Myocyte (in vitro differentiated cells): ENCODE data around the gene IGSF21. TPM values are rescaled to one million over a fixed set of nuclear protein-coding genes. Genes with fewer than 3 reads are reported as not detected.

Source experiments
- DNase-seq: peaks from one replicate; pipeline ENCODE4 v3.0.0-alpha.2; 2012; ENCODE audit warnings: low read depth
- total RNA-seq: library from RNA; depleted of rRNA; stranded (reverse); fragments of >200 nt; gene quantifications from 2 replicates; pipeline ENCODE4 v1.2.3, GENCODE V29; 2014

The IGSF21 gene
- total RNA-seq, 1 donor from 2014 or later = not detected

DNA sequence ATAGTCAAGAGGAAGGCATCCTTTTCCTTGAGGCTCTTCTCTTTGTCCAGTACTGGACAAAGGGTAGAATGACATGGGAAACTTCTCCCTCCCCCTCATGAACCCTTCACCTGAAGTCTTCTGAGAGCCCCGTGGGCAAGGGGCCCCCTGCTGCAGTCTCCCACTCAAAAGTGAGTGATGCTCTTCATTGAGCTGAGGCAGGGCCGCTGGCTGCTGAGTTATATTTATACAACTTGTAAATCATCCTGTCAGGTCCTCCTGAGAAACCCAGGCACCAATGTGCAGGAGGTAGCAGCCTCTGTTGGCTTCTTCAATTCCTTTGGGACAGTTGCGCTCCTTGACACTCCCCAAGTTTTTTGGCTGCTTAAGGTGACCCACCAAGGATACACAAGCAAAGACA, 150.2 kb downstream of the IGSF21 start:
- no peak for DNase-seq

DNA sequence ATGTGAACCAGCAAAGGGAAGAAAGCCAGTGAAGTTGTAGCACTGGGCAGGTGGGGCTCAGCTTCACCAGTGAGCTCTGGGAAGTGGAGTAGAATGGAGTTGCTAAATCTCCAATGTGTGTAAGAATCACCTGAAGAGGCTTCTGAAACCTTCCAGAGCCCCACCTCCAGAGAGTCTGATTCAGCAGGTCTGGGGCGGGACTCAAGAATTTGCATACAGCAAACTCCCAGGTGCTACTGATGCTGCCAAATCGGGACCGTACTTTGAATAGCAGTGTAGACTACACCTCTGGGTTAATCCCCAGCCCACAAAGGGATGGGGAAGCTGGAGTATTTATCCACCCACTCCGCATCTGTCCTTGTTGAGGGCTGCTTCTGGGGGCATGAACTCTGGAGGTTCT, 154.3 kb downstream of the IGSF21 start:
- DNase-seq = no peak

- no peak for DNase-seq
Observed at GRCh38 chr1:18262726-18263125, 155.1 kb downstream of the IGSF21 start.

DNA sequence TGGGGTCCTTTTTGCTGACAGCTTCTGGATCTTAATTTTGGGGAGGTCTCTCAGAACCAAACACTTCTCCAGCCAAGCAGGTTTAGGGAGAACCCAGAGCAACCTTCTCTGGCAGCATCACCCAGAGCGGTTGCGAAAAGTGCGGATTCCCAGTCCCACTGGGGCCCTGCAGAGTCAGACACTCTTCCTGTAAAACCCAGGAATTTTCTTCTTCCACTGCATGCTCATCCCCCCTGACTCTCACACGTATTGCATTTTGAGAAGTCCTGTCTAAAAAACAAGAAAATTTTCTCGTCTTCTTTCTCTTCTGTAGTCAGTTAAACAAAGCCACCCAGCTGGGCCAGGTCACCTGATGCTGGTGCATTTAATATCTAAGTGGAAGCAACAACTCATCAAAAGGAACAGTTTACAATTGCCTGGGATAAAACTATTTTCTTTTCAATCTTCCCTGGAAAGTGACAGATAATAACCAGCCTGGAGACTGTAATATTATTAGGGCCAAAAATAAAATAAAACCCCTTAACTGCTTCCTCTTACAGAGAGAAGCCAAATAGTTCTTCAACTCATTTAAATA, 156.0 kb downstream of the IGSF21 start:
- no peak for DNase-seq

- no peak for DNase-seq
Observed at GRCh38 chr1:18264450-18265039, 156.9 kb downstream of the IGSF21 start.

DNA sequence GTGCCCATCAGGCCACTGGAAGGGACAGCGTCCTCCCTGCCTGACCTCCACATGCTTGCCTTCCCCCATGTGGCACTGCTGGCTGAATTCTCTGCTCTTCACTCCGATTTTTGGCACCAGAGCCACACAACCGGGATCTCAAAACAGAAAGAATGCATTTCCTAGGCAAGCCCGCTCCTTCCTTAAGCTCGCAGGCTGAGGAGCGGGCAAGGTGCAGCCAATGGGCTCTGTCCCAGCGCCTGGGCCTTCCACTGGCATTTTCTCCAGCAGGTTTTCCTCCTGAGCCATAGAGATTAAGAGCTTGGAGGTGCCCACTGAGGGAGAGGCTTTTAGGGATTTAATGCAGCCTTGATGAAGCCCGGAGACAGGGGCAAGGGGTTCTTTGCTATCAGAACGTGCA, 158.0 kb downstream of the IGSF21 start:
- DNase-seq = no peak

GRCh38 chr1:18266391-18266790, 158.8 kb downstream of the IGSF21 start:
- DNase-seq = no peak

- DNase-seq = no peak
Observed at GRCh38 chr1:18271336-18271735, 163.7 kb downstream of the IGSF21 start.

- DNase-seq = no peak
Observed at GRCh38 chr1:18278946-18279345, 171.3 kb downstream of the IGSF21 start.

- no peak for DNase-seq
Observed at GRCh38 chr1:18279351-18280074, 171.9 kb downstream of the IGSF21 start.

DNA sequence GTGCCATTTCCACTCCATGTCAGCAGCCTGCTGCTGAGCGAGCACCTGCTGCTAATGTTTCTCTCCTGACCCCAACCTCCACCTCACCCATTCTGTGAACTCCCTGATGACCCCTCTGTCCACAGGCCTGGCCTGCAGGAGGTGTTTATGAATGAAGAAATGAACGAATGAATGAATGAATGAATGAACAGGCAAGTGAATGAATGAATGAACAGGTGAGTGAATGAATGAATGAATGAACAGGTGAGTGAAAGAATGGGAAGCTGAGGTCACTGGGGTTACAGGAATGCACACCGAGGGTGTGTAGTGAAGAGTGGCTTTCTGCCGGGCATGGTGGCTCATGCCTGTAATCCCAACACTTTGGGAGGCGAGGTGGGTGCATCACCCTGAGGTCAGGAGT, 173.4 kb downstream of the IGSF21 start:
- DNase-seq = no peak

- no peak for DNase-seq
Observed at GRCh38 chr1:18282851-18283600, 175.4 kb downstream of the IGSF21 start.

GRCh38 chr1:18283601-18284385, 176.2 kb downstream of the IGSF21 start:
- no peak for DNase-seq

DNA sequence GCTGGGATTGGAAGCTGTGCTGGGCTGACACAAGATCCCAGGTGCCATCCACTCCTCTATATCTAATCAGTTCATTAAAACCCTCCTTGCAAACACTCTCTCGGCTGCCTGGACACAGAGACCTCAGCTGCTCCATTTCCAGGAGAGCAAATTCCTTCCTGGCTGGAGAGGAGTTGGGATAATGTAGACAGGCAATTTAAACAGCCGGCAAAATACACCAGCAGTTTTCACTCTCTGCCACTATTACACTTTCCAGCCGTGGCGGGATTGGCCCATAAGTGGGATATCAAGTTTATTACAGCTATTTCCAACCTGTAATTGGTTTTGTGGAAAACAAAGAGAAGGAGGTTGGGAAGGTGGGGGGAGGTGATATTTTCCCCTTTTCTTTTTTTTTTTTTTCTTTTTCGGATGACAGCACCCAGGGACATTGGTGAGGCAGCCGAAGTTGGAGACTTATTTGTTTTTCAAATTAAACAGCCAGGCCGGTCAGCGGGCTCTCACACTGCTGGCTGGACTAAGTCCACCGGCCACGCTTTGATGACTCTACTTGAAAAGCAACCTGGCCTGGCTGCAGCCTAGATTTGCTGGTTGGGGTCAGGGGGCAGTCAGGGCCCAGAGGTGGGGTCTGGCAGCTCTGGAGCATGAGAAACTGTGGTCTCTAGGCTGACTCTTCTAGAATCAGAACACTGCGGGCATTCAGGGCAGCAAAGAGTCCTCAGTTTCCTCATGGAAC, 177.4 kb downstream of the IGSF21 start:
- DNase-seq = no peak

DNA sequence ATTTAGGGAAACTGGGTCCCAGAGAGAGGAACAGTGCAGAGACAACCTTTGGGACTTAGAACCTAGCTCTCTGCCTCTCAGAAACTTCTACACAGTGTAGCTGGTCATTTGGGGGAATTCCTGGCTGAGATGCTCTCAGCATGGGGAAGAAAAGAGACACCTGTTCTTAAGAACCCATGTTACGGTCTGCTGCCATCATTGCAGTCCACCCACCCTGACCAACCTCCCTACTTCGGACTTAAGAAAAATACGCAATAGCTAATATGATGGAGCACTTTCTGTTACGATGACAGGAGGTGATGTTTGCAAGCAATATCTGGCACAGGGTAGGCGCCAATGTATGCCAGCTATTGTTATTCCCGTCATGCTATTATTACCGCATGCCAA, 177.9 kb downstream of the IGSF21 start:
- no peak for DNase-seq

- no peak for DNase-seq
Observed at GRCh38 chr1:18288722-18289121, 181.1 kb downstream of the IGSF21 start.

DNA sequence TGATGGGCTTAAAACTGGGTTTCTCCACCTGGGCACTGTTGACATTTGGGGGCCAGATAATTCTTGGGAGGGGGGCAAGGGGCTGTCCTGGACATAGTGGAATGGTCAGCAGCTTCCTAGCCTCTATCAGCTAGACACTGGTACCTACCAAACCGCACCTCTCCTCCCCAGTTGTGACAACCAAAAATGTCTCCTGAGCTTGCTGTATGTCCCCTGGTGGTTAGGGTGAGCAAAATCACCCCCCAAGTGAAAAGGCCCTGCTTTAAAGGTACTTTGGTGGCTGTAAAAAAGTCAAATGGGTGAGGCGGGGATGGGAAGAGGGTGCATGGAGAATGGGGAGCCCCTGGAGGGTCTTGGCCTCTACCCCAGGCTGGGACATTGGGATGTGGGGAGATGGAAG, 182.0 kb downstream of the IGSF21 start:
- no peak for DNase-seq

DNA sequence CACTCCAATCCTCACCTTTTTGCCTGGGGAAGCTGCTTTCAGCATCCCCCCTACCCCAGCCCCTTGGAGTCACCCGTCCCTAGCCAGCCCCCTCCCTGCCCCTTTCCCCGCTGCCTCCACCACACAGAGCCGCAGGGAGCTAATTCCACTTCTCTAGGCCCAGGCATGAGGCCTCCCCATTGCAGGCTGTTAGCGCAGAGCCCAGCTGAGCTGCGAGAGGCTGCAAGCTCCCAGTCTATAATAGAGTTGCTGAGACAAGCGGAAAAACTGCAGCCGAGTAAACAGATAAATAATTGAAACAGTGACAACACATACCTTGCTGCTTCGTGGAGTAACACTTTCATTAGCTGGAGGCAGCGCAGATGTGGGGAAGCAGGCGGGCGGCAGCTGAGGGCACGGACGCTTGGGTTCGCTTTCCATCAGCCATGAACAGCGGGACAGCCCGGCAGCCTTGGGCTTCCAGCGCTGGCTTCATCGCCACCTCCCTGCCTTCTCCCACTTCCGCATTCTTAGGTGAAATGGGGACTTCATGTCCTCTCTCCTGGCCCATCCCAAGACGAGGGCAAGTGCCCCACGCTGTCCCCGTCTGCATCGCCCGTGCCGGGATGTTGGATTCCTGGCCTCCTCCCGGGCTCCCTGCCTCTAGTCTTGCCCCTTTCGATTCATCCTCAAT, 183.3 kb downstream of the IGSF21 start:
- DNase-seq = no peak

DNA sequence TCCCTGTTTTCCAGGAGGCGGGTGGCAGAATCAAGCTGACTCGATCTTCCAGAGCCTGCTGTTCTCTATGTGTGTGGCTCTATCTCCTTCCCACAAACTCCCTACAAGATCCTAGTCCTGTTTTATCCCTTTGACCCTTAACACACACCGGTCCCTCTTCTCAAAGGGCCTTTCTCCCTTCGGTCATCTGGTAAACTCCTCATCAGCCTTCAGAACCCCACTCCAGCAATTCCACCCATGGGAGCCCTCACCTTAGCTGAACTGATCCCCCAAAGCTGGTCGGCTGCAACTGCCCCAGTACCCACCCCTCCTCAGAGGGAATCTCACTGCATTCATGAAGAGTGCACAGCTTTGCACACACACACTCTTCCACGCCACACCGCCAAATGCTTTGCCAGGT, 184.9 kb downstream of the IGSF21 start:
- no peak for DNase-seq

DNA sequence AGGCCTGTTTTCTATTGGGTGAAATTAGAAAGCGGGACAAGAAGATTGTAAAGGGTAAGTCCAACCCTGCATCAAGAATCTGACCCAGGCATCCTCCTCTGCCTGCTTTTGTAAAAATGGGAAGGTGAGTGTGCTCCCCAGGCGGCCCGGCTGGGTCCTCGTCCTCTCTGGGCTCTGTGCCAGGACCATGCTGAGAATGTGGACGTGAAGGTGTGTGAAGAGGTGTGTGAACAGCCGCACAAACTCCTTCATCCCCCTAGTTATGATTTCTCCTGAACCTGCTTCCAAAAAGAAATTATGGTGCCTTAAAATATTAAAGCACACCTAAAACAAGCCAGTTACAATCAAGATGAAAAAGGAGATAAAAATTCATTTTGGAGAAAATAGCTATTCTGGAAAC, 185.7 kb downstream of the IGSF21 start:
- no peak for DNase-seq
